Measurements from ENCODE around the gene ENPP7.

Gene ENPP7

GRCh38 chr17:79785900-79786810 is 55.4 kb downstream of the ENPP7 start:
- Histone ChIP-seq H3K4me3 (no peak overlapping the region), H4K20me1 (peaks cover 0 to 100% (median 98%) of the 10 kb centered on the region in 11 experiments; a peak in 18 of 22 replicates), H3K9ac (no peak overlapping the region; a peak in 1 of 22 replicates), H3K4me2 (no peak overlapping the region), H3K36me3 (peaks cover 16 to 59% (median 51%) of the 10 kb centered on the region in 11 experiments; a peak in 21 of 22 replicates), H3K4me1 (peaks cover 21 to 38% (median 29%) of the 10 kb centered on the region in 10 experiments), H3K9me3 (replicated peaks in 1 of 11) (no peaks in the 10 kb centered on the region), H3K27ac (no peak overlapping the region), H3K27me3 (peaks cover 48 to 63% (median 58%) of the 10 kb centered on the region in 11 experiments)
- TF ChIP-seq Cebpa-rat (IDR thresholded peaks at IDR 0.05), result no peak

GRCh38 chr17:79786930-79787643 is 56.3 kb downstream of the ENPP7 start:
- peaks cover 0 to 100% (median 97%) of the 10 kb centered on the region in 11 experiments; a peak in 18 of 22 replicates for H4K20me1 ChIP-seq
- H3K4me1 ChIP-seq, result peaks cover 18 to 32% (median 25%) of the 10 kb centered on the region in 10 experiments
- no peak overlapping the region for H3K27ac ChIP-seq
- no peak overlapping the region for H3K4me3 ChIP-seq
- no peak for TF ChIP-seq Cebpa-rat (IDR thresholded peaks at IDR 0.05)
- no peak overlapping the region for H3K9ac ChIP-seq
- no peak overlapping the region for H3K4me2 ChIP-seq
- H3K36me3 ChIP-seq, result peaks cover 16 to 50% (median 46%) of the 10 kb centered on the region in 11 experiments; a peak in 21 of 22 replicates
- H3K9me3 ChIP-seq (replicated peaks in 1 of 11), result no peaks in the 10 kb centered on the region
- peaks cover 57 to 72% (median 68%) of the 10 kb centered on the region in 11 experiments for H3K27me3 ChIP-seq

DNA sequence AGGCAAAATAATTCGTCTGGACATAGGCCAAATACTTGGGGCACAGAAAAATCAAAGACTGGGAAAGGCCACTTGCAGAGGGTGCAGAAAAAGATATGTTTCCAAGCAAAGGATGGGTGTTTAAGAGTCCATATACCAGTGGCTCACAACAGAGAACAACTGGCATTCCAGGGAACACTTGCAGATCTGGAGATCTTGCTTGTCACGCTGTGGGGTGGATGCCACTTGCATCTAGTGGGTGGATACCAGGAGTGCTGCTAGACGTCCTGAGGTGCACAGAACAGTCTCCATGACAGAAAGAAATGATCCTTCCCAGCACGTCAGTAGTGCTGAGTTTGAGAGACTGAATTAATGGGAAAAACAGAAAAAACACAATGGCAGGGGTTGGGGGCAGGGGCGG is 57.7 kb downstream of the ENPP7 start:
- Histone ChIP-seq H3K4me1 (peaks cover 14 to 28% (median 20%) of the 10 kb centered on the region in 10 experiments; a peak in 19 of 20 replicates), H3K9ac (no peak overlapping the region), H3K4me3 (no peak overlapping the region), H3K27ac (no peak overlapping the region), H3K27me3 (peaks cover 71 to 86% (median 81%) of the 10 kb centered on the region in 11 experiments), H3K4me2 (no peak overlapping the region), H4K20me1 (peaks cover 3 to 99% (median 97%) of the 10 kb centered on the region in 11 experiments; a peak in 20 of 22 replicates), H3K9me3 (replicated peaks in 1 of 11) (no peaks in the 10 kb centered on the region), H3K36me3 (peaks cover 16 to 41% (median 33%) of the 10 kb centered on the region in 11 experiments; a peak in 21 of 22 replicates)
- no peak for TF ChIP-seq Cebpa-rat (IDR thresholded peaks at IDR 0.05)

DNA sequence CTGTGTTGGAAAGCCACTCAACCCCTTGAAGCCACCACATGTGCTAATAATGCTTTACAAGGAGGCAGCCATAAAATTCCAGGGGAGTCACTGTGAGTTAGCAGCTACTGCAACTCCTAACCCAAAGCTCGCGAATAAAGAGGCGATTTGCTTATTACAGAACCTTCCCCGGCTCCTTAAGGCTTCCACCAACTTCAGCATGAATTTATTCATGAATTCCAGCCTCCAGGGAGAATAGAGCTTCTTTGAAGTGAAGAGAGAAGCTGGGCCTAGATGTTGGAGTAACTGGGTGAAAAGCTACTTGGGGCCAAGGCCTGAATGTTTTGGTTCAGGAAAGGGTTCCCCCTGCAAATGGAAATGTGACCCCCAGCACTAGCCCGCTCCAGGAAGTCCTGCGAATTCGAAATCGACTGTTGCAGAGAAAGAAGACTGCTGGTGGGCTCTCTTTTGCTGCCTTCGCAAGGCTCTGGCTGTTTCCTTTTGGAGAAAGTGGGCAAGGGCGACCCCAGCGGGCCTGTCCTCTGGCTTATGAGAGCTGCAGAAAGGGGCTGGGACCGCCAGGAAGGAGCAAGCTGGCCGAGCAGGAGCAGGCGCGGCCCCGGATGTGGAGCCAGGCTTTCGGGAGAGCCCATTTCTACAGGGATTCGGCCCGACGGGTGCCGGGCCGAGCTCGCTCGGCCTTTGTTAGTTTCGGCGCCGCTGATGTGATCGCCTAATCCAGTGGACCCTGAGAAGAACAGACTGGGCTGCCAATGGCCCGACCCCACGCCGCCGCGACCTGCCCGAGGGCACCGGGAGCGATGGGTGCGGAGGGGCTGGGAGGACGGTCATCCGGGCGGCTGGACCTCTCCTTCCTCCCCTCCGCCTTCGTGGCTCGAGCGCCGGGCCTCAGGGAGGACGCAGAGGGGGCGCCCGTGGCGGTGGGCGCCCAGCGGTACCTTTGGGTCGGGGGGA is 58.5 kb downstream of the ENPP7 start:
- Histone ChIP-seq H4K20me1 (peaks cover 7 to 99% (median 96%) of the 10 kb centered on the region in 11 experiments; a peak in 20 of 22 replicates), H3K27me3 (peaks cover 78 to 94% (median 89%) of the 10 kb centered on the region in 11 experiments), H3K4me1 (peaks cover 14 to 30% (median 20%) of the 10 kb centered on the region in 10 experiments; a peak in 19 of 20 replicates), H3K9ac (peak overlapping the region in 1 of 11 experiments; percentile 25; a peak in 1 of 22 replicates), H3K27ac (no peak overlapping the region), H3K9me3 (replicated peaks in 1 of 11) (no peaks in the 10 kb centered on the region), H3K4me2 (peak overlapping the region; percentile 2 to 65 (median 52); a peak in 21 of 22 replicates), H3K36me3 (peaks cover 10 to 39% (median 25%) of the 10 kb centered on the region in 11 experiments; a peak in 21 of 22 replicates), H3K4me3 (peak overlapping the region in 5 of 10 experiments; percentile 13 to 34 (median 25); a peak in 5 of 20 replicates)
- no peak for TF ChIP-seq Cebpa-rat (IDR thresholded peaks at IDR 0.05)

- H3K9ac ChIP-seq, result peak overlapping the region in 1 of 11 experiments; percentile 25; a peak in 1 of 22 replicates
- H3K27me3 ChIP-seq, result peaks cover 78 to 99% (median 94%) of the 10 kb centered on the region in 11 experiments
- peak overlapping the region in 7 of 10 experiments; percentile 3 to 34 (median 13); a peak in 6 of 20 replicates for H3K4me3 ChIP-seq
These were observed 59.4 kb downstream of the ENPP7 start for GRCh38 chr17:79789943-79790804.

DNA sequence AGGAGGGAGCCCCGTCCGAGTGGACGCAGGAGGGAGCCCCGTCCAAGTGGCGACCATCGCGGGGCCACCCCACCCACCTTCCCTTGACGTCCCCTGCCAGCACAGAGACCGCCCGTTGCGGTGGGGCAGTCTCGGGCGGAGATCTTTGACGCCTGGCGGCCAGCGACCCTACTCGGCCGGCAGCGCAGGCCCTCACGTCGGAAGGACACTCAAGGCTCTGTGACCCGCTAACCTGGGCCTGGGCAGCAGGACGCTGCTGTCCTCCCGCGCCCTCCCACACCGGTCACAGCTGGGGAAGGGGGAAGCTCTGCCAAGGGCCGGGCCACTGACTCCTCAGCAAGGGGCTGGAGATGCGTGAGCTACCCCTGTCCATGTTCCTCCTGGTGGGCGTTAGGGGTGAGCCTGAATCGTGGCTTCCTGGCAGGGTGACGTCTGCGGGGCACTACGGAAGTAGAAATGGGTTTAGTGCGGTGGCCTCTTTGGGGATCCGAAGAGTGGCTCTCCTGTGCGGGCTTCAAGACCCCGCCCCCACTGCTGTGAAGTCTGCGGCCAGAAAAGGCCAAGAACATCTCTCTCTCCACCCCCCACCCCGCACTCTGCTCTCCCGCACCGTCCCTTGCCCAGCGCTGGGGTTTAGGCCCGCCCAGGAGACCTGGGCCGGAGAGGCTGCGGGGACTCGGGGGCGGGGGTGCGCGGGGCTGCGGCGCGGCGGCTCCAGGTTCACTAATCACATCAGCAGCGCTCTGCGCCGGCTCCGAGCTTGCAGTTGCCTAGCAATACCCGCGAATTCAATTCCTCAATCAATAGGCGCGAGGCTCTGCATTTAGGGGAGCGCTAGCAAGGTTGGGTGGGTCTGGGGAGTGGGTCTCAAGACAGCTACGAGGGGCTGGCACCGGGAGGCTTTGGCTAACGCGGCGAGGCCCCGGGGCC is 60.3 kb downstream of the ENPP7 start:
- Histone ChIP-seq H3K9ac (no peak overlapping the region), H4K20me1 (peaks cover 11 to 97% (median 93%) of the 10 kb centered on the region in 11 experiments; a peak in 20 of 22 replicates), H3K27me3 (peaks cover 78 to 96% (median 87%) of the 10 kb centered on the region in 11 experiments), H3K4me3 (peak overlapping the region in 4 of 10 experiments; percentile 3 to 27 (median 21); a peak in 2 of 20 replicates), H3K36me3 (peaks cover 8 to 32% (median 18%) of the 10 kb centered on the region in 11 experiments; a peak in 21 of 22 replicates), H3K27ac (no peak overlapping the region), H3K9me3 (replicated peaks in 1 of 11) (no peaks in the 10 kb centered on the region), H3K4me1 (peaks cover 20 to 41% (median 30%) of the 10 kb centered on the region in 10 experiments), H3K4me2 (peak overlapping the region in 9 of 11 experiments; percentile 9 to 57 (median 34); a peak in 12 of 22 replicates)
- TF ChIP-seq Cebpa-rat (IDR thresholded peaks at IDR 0.05), result no peak

More at GRCh38 chr17:79789943-79790804, 59.4 kb downstream of the ENPP7 start:
- peak overlapping the region; percentile 2 to 65 (median 52); a peak in 21 of 22 replicates for H3K4me2 ChIP-seq
- H3K4me1 ChIP-seq, result peaks cover 14 to 34% (median 24%) of the 10 kb centered on the region in 10 experiments; a peak in 19 of 20 replicates
- no peak overlapping the region for H3K27ac ChIP-seq
- no peak for TF ChIP-seq Cebpa-rat (IDR thresholded peaks at IDR 0.05)
- H3K36me3 ChIP-seq, result peaks cover 9 to 39% (median 24%) of the 10 kb centered on the region in 11 experiments
- peaks cover 11 to 99% (median 96%) of the 10 kb centered on the region in 11 experiments; a peak in 20 of 22 replicates for H4K20me1 ChIP-seq
- no peaks in the 10 kb centered on the region for H3K9me3 ChIP-seq (replicated peaks in 1 of 11)
